GM10847 (cell line): Measurements from ENCODE around the gene HOXC9.

Source experiments
- POLR2A ChIP-seq: IDR thresholded peaks from 2 replicates; pipeline ENCODE4 v1.6.1; 2011; ENCODE audit not compliant: insufficient read length; ENCODE audit errors: extremely low read depth

The HOXC9 gene

GRCh38 chr12:53980104-53980801, 19.7 kb upstream of the HOXC9 start:
- no peak for TF ChIP-seq POLR2A

GRCh38 chr12:53980802-53981496, 19.0 kb upstream of the HOXC9 start:
- TF ChIP-seq POLR2A, result no peak

GRCh38 chr12:53981634-53982565, 18.1 kb upstream of the HOXC9 start:
- no peak for TF ChIP-seq POLR2A

- TF ChIP-seq POLR2A, result no peak
Measured at GRCh38 chr12:53982648-53983567, 17.1 kb upstream of the HOXC9 start.

- no peak for TF ChIP-seq POLR2A
Measured at GRCh38 chr12:53983568-53983949, 16.4 kb upstream of the HOXC9 start.

GRCh38 chr12:53983950-53984572, 15.9 kb upstream of the HOXC9 start:
- no peak for TF ChIP-seq POLR2A

- no peak for TF ChIP-seq POLR2A
Measured at GRCh38 chr12:53984901-53985691, 14.9 kb upstream of the HOXC9 start, which contains the start of gene HOXC10. TSS of gene HOXC10 (plus strand) at chr12:53985146. CDS start at chr12:53985260, 114 bp downstream.

- TF ChIP-seq POLR2A, result no peak
Measured at GRCh38 chr12:53985692-53985993, 14.3 kb upstream of the HOXC9 start.

GRCh38 chr12:53985994-53986685, 13.8 kb upstream of the HOXC9 start:
- TF ChIP-seq POLR2A, result no peak

GRCh38 chr12:53986686-53987483, 13.1 kb upstream of the HOXC9 start:
- TF ChIP-seq POLR2A, result no peak

- no peak for TF ChIP-seq POLR2A
Measured at GRCh38 chr12:53987787-53988230, 12.2 kb upstream of the HOXC9 start.

- no peak for TF ChIP-seq POLR2A
Measured at GRCh38 chr12:53988541-53989226, 11.3 kb upstream of the HOXC9 start.
